Measurements from ENCODE around the gene NAA20. TPM values are rescaled to one million over a fixed set of nuclear protein-coding genes. Genes with fewer than 3 reads are reported as not detected.

Gene NAA20
- total RNA-seq, 2 experiments from 2014 or later: 116 to 118 TPM

GRCh38 chr20:20022498-20022897, 5.3 kb downstream of the NAA20 start:
- peaks cover 35% of the 10 kb centered on the region for H3K36me3 Mint-ChIP-seq
- H3K9me3 Mint-ChIP-seq: no peaks in the 10 kb centered on the region
- DNase-seq: no peak
- peaks cover 66% of the 10 kb centered on the region for H3K4me1 Mint-ChIP-seq
- H3K4me3 Mint-ChIP-seq: no peak overlapping the region
- H3K27me3 Mint-ChIP-seq: no peaks in the 10 kb centered on the region
- peak overlapping the region; percentile 47 for H3K27ac Mint-ChIP-seq

GRCh38 chr20:20023395-20023794, 6.2 kb downstream of the NAA20 start:
- Mint-ChIP-seq H3K4me3 (no peak overlapping the region), H3K4me1 (peaks cover 63% of the 10 kb centered on the region), H3K27ac (peak overlapping the region; percentile 10), H3K27me3 (no peaks in the 10 kb centered on the region), H3K9me3 (no peaks in the 10 kb centered on the region), H3K36me3 (peaks cover 32% of the 10 kb centered on the region)
- DNase-seq: no peak

GRCh38 chr20:20024942-20025341, 7.8 kb downstream of the NAA20 start:
- Mint-ChIP-seq H3K27me3 (no peaks in the 10 kb centered on the region), H3K4me1 (peaks cover 48% of the 10 kb centered on the region), H3K9me3 (no peaks in the 10 kb centered on the region), H3K36me3 (peaks cover 19% of the 10 kb centered on the region), H3K4me3 (no peak overlapping the region), H3K27ac (peak overlapping the region; percentile 27)
- DNase-seq: no peak

GRCh38 chr20:20027284-20027683, 10.1 kb downstream of the NAA20 start:
- no peak overlapping the region for H3K27ac Mint-ChIP-seq
- peaks cover 13% of the 10 kb centered on the region for H3K36me3 Mint-ChIP-seq
- H3K4me1 Mint-ChIP-seq: peaks cover 30% of the 10 kb centered on the region
- H3K4me3 Mint-ChIP-seq: no peak overlapping the region
- no peaks in the 10 kb centered on the region for H3K9me3 Mint-ChIP-seq
- H3K27me3 Mint-ChIP-seq: no peaks in the 10 kb centered on the region
- no peak for DNase-seq

GRCh38 chr20:20031790-20032189, 14.6 kb downstream of the NAA20 start:
- Mint-ChIP-seq H3K27me3 (no peaks in the 10 kb centered on the region), H3K4me1 (peaks cover 4% of the 10 kb centered on the region), H3K4me3 (no peak overlapping the region), H3K27ac (no peak overlapping the region), H3K36me3 (peaks cover 12% of the 10 kb centered on the region), H3K9me3 (no peaks in the 10 kb centered on the region)
- no peak for DNase-seq

GRCh38 chr20:20034486-20034885, 17.3 kb downstream of the NAA20 start:
- DNase-seq: no peak
- H3K27ac Mint-ChIP-seq: no peak overlapping the region
- H3K36me3 Mint-ChIP-seq: peaks cover 13% of the 10 kb centered on the region
- no peaks in the 10 kb centered on the region for H3K27me3 Mint-ChIP-seq
- no peak overlapping the region for H3K4me3 Mint-ChIP-seq
- no peaks in the 10 kb centered on the region for H3K9me3 Mint-ChIP-seq
- peaks cover 4% of the 10 kb centered on the region for H3K4me1 Mint-ChIP-seq

- H3K27ac Mint-ChIP-seq: no peak overlapping the region
- no peaks in the 10 kb centered on the region for H3K4me1 Mint-ChIP-seq
- no peak for DNase-seq
- no peaks in the 10 kb centered on the region for H3K27me3 Mint-ChIP-seq
- H3K4me3 Mint-ChIP-seq: no peak overlapping the region
- peaks cover 6% of the 10 kb centered on the region for H3K36me3 Mint-ChIP-seq
- H3K9me3 Mint-ChIP-seq: no peaks in the 10 kb centered on the region
These were observed 19.6 kb downstream of the NAA20 start for GRCh38 chr20:20036756-20037155.

GRCh38 chr20:20037960-20038359, 20.8 kb downstream of the NAA20 start:
- no peaks in the 10 kb centered on the region for H3K4me1 Mint-ChIP-seq
- H3K4me3 Mint-ChIP-seq: no peak overlapping the region
- no peak overlapping the region for H3K27ac Mint-ChIP-seq
- H3K36me3 Mint-ChIP-seq: peaks cover 6% of the 10 kb centered on the region
- H3K9me3 Mint-ChIP-seq: no peaks in the 10 kb centered on the region
- no peak for DNase-seq
- H3K27me3 Mint-ChIP-seq: no peaks in the 10 kb centered on the region

GRCh38 chr20:20038586-20038985, 21.4 kb downstream of the NAA20 start:
- no peaks in the 10 kb centered on the region for H3K27me3 Mint-ChIP-seq
- no peak overlapping the region for H3K4me3 Mint-ChIP-seq
- no peak overlapping the region for H3K27ac Mint-ChIP-seq
- no peaks in the 10 kb centered on the region for H3K4me1 Mint-ChIP-seq
- DNase-seq: no peak
- H3K36me3 Mint-ChIP-seq: peaks cover 6% of the 10 kb centered on the region
- no peaks in the 10 kb centered on the region for H3K9me3 Mint-ChIP-seq

- H3K27me3 Mint-ChIP-seq: no peaks in the 10 kb centered on the region
- no peak for DNase-seq
- no peaks in the 10 kb centered on the region for H3K4me1 Mint-ChIP-seq
- peaks cover 10% of the 10 kb centered on the region for H3K36me3 Mint-ChIP-seq
- no peak overlapping the region for H3K4me3 Mint-ChIP-seq
- H3K9me3 Mint-ChIP-seq: no peaks in the 10 kb centered on the region
- no peak overlapping the region for H3K27ac Mint-ChIP-seq
These were observed 22.7 kb downstream of the NAA20 start for GRCh38 chr20:20039752-20040387.

- Mint-ChIP-seq H3K27me3 (no peaks in the 10 kb centered on the region), H3K9me3 (no peaks in the 10 kb centered on the region), H3K4me1 (peaks cover 8% of the 10 kb centered on the region), H3K36me3 (peaks cover 26% of the 10 kb centered on the region), H3K27ac (peak overlapping the region; percentile 97), H3K4me3 (peak overlapping the region; percentile 99)
- DNase-seq: no peak
These were observed 34.6 kb downstream of the NAA20 start for GRCh38 chr20:20051767-20052073.

- Mint-ChIP-seq H3K27me3 (no peaks in the 10 kb centered on the region), H3K4me3 (peak within 1 kb of the TSS; percentile 99), H3K36me3 (peaks cover 25% of the 10 kb centered on the region), H3K4me1 (peaks cover 8% of the 10 kb centered on the region), H3K27ac (peak within 1 kb of the TSS; percentile 97), H3K9me3 (no peaks in the 10 kb centered on the region)
- DNase-seq: peak; percentile 96
These were observed 35.2 kb downstream of the NAA20 start, which contains the start of the genes CFAP61 and CRNKL1 for GRCh38 chr20:20052074-20052970. Gene CFAP61, plus strand, starts transcription at chr20:20052532. Its CDS starts 4,122 bp downstream, at chr20:20056654. Gene CRNKL1, minus strand, starts transcription at chr20:20052466. Its CDS starts 124 bp downstream, at chr20:20052342.

- Mint-ChIP-seq H3K4me3 (no peak overlapping the region), H3K36me3 (no peaks in the 10 kb centered on the region), H3K27me3 (peaks cover 19% of the 10 kb centered on the region), H3K4me1 (no peaks in the 10 kb centered on the region), H3K27ac (no peak overlapping the region), H3K9me3 (no peaks in the 10 kb centered on the region)
- no peak for DNase-seq
These were observed 43.3 kb downstream of the NAA20 start for GRCh38 chr20:20060234-20060998.

GRCh38 chr20:20063941-20064702, 47.0 kb downstream of the NAA20 start:
- peaks cover 27% of the 10 kb centered on the region for H3K27me3 Mint-ChIP-seq
- H3K4me1 Mint-ChIP-seq: no peaks in the 10 kb centered on the region
- no peak overlapping the region for H3K4me3 Mint-ChIP-seq
- no peaks in the 10 kb centered on the region for H3K36me3 Mint-ChIP-seq
- no peaks in the 10 kb centered on the region for H3K9me3 Mint-ChIP-seq
- DNase-seq: no peak
- H3K27ac Mint-ChIP-seq: no peak overlapping the region

Measured in activated naive CD8-positive, alpha-beta T cell treated with anti-CD3 and anti-CD28 coated beads for 36 hours (primary cell).